HG02973 (cell line): ENCODE data around the gene CTBP2.

Experiments used
- ATAC-seq: cut with Tn5 transposase; IDR thresholded peaks from one replicate; pipeline ENCODE4 v1.9.1; 2021; ENCODE audit warnings: moderate library complexity; ENCODE audit not compliant: unreplicated experiment

The CTBP2 gene

DNA sequence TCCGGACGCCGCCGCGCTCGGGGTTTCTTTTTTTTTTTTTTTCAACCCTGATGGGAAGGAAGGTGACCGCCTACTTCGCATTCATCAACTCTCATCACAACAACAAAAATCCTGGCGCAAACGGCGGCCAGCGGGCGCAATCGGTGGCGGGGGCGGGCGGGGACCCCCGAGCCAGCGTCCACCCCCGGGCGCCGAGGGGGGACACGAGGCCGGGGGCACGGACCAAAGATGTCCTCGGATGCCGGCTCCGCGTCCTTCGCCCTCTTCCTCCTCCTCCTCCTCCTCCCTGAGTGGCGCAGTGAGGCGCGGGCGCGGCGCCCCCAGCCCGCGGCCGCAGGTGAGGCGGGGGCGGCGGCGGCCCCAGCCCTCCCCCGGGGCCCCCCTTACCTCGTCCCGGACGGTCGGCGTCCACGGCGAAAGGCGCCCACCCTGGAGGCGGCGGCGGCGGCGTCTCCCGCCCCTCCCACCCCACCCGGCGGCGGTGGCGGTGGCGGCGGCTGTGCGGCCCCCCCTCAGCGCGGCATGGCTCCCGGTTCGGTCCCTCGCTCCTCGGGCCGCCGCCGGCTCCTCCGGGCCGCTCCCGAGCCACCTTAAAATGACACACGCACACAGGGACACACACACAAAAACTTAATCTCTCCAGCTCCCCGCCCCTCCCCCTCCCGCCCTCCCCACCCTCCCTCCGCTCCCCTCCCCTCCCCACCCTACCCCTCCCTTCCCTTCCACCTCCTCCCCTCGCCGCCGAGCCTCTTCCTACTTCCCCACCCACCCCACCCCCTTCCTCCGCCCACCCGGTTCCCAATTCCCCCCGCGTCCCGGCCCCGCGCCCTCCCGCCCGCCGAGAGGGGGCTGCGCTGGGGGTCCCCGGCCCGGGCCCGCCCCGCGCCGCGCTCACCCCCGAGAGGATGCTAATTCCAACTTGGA lies at the start of gene CTBP2:
TSS of gene CTBP2 (minus strand) at position 632 of the 924 bp plus-strand sequence.
- ATAC-seq, result no peak

DNA sequence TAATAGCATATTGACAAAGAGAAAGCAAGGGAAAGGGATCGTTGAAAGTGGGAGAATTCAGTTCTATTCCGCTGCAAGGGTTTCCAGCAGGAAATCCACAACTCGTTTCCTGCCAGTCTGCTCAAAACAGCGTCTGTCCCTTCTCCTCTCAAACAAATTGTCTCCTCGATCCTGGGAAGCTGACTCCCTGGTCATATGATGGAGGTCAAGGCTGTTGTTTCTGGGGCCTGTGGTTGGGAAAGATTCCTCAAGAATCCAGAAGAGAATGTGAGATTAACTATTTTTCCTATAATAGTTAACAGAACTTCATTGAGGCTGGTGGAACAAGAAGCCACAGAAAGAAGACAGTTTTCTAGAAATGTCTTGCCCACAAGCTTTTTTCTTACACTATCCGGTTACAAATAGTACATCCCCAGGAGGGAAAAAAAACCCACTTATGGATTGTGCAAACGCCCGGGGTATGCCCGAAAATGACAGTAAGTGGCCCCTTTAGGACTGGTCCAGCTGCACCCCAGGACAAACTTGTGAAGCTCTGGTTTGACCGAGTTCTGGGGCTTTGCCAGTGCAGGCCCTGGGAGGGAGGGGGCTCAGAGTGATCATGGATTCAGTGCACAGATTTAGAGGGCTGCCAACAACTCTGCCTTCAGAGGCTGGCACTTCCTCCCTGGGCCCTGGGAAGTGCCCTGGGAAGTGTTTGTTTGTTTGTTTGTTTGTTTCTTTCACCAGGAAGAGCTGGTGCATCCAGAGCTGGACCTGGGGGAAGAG lies 49.4 kb upstream of the CTBP2 start:
- no peak for ATAC-seq

DNA sequence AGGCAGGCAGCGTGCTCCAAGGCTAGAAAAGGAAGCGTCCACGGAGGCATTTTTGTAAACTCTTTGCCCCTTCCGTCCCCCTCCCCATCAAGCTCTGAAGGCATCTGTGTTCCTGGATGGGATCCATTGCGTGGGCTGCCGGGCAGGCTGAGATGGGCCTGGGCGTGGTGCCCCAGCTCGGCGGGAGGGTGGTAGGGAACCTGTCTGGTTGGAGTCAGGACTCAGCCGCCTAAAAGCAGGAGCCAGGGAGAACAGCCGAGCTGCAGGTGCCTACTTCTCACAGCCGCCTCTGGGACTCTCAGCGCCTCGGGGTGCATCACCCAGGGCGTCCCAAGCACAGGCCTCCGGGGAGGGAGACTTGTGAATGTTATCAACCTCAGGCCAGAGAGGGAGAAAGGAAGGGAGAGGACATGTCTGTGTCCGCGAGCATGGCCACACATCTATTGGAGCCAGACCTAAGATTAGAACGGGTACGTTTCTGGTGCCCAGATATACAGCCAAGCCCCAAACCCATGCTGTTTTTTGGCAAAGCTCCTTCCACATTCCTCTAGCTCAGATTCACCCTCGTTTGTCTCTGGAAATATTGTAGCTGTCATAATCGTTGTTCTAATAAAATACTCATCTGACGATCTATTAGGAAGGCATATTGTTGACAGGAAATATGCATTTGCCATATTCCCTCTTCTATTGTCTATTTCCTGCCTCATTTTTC lies 48.6 kb upstream of the CTBP2 start:
- no peak for ATAC-seq

DNA sequence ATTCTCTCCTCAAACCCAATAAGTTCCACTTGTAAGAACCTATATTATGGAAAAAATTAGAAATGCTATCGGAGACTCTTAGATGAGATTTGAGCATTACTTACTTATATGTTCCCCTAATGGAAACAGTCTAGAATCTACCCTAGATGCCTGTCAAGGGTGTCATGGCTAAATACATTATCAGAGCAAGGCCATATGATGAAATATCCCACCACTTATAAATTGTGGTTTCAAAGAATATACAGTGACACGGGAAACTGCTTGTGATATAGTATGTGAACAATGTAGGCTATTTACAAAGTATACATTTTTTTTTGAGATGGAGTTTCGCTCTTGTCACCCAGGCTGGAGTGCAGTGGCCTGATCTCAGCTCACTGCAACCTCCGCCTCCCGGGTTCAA lies 46.3 kb upstream of the CTBP2 start:
- no peak for ATAC-seq

DNA sequence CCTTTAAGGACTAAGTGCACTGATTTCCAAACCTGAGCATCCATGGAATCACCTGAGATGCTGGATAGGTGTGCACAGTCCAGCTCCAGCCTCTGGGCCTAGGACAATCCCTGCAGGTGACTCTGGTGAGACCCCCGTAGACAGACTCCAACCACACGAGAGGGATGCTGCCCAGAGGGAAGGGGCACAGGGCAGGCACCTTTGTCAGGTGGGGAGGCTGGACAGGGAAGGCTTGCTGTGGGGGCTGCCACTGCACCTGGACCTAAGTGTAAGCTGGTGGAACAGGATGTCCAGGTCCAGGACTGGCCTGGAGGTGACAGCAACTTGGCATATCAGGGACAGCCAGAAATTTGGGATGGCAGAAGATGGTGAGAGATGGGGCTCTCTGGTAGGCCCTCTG lies 45.1 kb upstream of the CTBP2 start:
- ATAC-seq, result no peak

DNA sequence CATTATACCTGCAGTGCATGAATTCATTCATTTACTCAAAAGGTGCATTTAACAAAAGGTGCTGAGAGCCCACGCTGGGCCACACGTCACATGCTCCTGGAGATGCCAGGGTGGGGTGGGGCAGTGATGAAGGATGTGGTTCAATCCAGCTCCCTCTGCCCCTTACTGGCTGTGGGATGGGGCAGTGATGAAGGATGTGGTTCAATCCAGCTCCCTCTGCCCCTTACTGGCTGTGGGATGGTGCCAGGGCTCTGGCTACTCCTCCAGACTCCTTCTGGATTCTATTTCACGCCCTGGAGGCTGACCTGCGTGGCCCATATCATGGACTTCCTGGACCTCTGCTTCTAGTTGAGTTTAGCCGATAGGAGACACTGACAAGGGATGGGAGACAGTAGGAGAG lies 44.0 kb upstream of the CTBP2 start:
- no peak for ATAC-seq

DNA sequence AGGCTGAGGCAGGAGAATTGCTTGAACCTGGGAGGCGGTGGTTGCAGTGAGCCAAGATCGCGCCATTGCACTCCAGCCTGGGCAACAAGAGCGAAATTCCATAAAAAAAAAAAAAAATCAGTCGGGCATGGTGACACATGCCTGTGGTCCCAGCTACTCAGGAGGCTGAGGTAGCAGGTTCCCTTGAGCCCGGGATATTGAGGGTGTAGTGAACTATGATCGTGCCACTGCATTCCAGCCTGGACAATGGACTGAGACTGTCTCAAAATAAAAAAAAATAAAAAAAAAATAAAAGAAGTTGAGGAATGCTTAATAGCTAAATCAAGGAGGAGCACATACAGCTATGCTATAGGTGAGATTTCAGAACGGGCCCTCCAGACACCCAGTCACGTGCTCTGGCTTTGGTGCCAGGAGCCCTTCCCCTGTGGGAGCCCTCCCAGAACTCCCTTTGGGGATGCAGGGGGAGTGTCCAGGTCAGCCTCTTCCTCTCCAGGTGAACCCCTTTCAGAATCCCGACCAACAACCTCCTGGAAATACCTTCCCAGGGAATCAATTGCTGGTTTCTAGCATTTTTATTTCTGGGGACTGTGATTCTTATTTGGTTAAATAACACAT lies 42.9 kb upstream of the CTBP2 start:
- ATAC-seq, result no peak

DNA sequence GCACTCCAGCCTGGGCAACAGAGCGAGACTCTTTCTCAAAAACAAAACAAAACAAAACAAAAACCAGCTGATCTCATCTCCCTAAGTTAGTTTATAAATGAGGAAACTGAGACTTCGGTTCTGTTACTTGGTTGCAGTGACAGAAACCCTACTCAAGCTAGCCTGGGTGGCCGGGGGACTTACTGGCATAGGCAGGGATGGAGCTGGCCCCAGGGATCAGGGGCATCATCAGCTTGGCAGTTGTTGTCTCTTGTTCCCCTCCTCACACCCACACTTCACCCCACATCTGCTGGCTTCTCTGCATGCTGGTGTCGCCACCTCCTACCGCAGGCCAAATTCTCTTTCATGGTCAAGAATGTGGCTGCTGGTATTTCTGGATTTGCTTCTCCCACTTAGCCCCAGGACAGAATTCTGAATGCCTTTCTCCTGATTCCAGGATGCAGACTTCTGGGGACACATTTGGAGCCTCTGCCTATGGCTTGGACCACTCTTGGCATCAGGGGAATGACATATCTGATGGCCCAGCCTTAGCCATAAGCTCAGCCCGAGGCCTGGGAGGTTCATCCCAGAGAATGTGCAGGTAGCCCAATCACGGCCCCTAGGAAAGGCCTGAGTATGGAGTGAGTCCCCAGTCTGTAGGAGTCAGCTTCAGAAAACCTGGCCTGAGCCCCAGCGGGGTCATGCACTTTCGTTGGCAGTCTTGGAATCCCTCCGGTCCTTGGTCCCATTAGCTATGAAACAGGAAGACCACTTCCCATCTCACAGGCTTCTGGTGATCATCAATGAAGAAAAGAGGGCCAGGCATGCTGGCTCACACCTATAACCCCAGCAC lies 41.6 kb upstream of the CTBP2 start:
- no peak for ATAC-seq

DNA sequence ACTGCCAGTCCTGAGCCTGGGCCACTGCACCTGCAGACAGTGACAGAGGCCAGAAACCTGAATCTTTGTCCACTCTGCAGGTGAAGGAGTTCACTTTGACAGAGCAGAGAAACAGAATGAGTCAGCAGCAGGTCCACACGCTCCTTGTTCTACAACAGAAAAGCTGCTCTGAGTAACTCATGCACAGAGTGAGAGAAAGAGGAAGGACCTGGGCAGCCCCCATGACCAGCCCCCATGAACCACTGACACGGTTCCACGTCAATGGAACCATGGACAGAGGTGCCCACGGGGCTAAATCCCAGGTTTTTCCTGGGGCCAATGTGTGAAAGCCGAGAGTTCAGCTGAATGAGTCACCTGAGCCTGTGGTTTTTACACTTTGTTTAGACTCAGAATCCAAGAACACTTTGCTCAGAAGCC lies 40.8 kb upstream of the CTBP2 start:
- peak; percentile 96 for ATAC-seq

DNA sequence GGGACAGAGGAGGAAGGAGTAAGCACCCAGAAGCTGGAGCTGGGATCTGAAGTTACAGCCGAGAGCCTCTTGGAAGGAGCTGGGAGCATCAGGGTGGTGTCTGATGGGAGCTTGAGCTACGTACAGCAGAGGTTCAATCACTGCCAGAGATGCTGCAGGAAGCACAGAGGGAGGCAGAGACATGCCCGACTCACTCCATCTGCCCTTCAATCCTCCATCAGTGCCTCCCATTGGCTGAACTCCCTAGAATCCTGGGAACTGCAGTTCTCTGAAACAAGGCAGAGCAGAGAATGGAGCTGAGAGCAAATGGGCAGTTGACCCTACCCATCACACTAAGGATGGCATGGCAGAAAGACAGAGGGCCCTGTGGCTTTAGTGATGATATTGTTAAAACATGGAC lies 40.0 kb upstream of the CTBP2 start:
- no peak for ATAC-seq

DNA sequence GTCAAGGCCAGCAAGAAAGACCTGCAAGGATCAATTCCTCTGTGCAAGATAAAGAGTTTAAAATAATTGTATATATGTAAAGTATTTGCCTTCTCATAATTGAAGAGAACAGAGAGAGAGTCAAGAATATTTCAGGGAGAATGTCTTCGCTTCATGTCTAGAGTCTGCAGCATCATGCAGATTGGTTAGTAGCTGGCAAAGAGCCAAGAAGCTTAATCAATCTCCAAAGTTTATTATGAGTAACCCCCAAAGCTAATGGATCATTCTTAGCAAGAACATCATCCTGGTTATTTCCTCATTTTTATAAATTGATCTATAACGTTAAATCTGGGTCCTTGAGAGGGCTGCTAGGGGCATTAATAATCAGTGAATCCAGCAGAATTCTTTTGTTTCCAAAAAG lies 38.9 kb upstream of the CTBP2 start:
- ATAC-seq, result no peak

DNA sequence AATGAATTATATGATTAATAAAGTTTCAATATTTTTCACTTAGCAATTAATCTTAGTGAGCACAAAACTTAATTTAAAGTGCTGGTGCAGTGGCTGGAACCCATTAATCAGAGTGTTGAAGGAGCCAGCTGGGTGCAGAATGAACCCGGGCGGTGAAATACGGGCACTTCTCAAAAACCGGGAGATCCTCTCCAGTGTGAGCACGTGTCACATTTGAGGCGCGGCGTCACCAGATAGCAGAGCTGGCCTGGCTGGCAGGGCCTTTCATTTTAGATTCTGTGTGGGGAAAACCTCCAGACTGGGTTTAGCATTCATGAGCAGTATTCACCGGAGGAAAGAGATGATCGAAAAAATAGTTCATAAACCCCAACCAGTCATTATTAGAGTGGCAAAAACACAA lies 34.5 kb upstream of the CTBP2 start:
- no peak for ATAC-seq

DNA sequence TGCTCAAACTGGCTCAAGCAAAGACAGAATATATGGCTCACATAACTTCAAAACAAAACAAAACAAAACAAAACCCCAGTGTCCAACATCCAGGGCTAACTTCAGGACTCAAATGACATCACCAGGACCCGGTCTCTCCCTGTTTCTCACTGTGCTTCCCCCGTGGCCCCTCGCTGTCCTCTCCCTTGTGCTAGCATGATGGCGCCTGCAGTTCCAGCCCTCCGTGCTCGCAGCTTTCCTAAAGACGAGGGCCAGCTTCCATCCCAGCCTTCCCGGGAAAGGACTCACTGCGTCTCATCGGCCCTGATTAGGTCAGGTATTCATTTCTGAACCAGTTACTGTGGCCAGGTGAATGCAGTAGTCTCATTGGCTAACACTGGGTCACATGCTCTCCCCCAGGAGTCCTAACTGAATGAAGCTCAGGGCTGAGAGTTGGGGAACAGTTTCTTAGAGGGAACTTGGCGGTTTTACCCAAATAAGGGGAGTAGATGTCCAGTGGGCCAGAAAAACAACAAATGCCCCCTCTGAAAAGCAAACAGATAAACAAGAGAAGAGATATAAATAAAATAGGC lies 33.0 kb upstream of the CTBP2 start:
- no peak for ATAC-seq

DNA sequence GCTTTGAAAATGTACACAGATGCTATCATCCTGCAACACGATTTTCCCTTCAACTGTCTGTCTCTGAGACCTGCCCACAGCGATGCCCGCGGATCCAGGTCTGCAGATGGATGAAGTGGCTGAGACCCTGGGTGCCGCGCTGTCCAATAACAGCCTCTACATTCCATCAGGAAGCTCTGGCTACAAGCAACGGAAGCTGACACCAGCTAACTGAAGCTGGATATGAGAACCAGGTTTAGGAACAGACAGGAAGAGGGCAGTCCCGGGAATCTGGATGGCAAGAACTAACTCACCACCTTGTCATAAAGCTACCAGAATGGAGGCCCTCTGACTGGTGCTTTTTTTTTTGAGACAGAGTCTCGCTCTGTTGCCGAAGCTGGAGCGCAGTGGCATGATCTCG lies 32.3 kb upstream of the CTBP2 start:
- no peak for ATAC-seq

DNA sequence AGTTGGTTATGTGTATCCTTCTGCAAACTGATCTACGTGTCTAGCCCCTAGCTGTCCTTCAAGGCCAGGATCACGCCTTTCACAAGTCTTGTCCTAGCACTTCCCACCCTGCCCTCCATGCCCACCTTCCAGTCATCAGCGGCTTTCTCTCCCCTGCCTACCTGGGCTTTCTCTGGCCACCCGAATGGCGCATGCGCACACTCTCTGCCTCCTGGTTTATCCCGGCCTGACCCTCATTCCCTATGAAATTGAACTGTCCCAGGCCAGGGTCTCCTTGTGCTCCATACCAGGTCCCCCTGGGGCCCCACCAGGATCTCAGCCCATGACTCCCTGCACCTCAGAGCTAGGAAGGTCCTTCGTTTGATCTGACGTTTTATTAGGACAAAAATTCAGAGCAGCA lies 31.6 kb upstream of the CTBP2 start:
- ATAC-seq, result no peak

DNA sequence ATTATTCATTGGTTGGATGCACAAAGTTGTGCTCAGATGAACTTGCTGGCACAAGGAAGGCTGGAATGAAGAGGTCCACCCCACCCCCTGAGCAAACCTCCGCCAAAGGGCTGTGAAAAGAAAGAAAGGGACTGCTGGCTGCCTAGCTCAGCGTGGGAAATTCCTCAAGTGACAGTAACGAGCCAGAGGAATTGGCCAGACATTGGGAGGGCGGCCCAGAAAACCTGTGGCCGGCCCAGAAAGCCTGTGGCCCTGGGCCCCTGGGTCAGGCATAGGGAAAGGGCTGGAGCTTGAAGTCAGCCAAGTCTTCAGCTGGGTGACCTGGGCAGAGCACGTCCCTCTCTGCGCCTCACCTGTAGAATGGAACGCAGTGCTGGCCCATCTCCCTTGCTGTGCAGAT lies 30.6 kb upstream of the CTBP2 start:
- no peak for ATAC-seq

DNA sequence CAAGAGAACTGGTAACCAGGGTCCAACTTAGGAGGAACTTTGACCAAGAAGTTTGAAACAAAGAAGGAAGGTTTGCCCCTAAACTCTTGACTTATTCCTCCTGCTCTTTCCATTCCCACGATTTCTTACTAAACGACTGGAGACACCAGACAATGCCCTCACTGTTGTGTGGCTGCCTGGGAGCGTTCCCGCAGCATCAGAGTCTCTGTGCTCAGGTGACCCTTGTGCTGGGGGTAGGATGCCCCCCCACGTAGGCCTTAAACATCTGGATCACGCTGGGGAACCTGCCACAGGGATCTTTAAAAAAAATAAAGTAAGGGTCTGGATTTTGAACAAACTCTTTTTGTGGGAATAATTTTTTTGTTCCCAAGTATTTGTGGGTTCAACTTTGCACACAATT lies 30.1 kb upstream of the CTBP2 start:
- ATAC-seq, result no peak

DNA sequence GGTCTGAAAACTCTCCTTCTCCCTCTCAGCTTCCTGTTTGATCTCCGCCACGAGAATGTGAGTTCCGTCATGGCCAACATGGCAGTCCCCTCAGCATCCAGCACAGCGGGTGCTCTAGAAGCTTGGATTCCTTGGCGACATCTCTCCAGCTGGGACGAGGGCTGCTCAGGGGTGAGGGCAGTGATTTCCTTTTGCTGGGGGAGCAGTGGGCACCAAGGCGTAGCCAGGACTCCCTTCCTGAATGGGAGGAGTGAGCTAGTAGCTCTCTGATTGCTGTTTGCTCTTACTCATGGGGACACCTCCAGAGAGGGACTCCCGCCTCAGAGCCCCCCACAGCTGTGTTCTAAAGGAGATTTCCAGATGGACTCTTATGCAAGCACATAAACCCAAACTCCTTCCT lies 28.8 kb upstream of the CTBP2 start:
- ATAC-seq, result no peak

DNA sequence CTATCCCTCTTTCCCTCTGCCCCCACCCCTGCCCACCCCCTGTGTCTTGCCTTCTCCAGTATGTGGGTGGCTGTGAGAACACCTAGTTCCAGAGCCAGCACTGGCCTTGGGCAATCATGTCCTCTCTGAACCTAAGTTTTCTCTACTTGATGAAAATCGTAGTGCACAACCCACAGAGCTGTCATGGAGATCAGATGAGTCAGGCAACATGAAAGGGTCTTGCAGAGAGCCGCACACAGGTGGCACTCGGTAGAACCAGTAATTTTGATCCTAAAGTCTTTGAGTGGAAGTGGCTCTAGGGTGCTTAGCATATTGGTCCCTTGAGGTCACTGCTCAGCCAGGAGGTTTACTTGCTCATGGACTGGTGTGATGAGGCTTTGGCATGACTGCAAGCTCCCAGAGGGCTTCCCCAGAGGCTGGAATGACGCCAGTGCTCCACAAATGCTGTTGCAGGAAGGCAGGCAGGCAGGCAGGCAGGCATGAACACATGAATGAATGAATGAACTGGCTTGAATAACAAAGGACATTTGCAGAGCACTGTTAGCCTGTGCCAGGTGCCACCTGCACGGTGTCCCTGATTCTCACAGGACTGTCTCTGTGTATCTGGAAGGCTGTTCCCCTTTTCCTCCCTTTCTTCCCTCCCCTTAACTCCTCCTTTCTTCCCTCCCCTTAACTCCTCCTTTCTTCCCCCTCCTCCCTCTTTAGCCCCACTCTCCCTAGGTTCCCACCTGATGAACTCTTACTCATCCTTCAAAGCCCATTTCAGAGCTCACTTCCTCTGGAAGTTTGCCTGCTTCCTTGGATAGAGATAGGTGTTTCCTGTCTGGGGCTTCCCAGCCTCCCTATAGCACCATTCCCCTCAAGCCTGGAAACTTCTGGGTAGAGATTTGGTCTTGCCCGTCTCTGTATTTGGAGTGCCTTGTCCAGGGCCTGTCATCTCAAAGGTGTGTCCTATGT lies 27.2 kb upstream of the CTBP2 start:
- ATAC-seq, result no peak
